HG03095 (cell line): ENCODE data around the gene ETV7.
A peak's percentile ranks its signal among the peaks of the same experiment; 100 is the strongest.
"Not testable (repeated sequence)": the region's sequence is repeated elsewhere in the genome, so short reads cannot be mapped to it uniquely, and the experiment has no call there.

ENCODE experiments used
- ATAC-seq: cut with Tn5 transposase; IDR thresholded peaks from one replicate; pipeline ENCODE4 v1.9.1; 2021; ENCODE audit warnings: moderate library complexity; ENCODE audit not compliant: unreplicated experiment

Gene ETV7

DNA sequence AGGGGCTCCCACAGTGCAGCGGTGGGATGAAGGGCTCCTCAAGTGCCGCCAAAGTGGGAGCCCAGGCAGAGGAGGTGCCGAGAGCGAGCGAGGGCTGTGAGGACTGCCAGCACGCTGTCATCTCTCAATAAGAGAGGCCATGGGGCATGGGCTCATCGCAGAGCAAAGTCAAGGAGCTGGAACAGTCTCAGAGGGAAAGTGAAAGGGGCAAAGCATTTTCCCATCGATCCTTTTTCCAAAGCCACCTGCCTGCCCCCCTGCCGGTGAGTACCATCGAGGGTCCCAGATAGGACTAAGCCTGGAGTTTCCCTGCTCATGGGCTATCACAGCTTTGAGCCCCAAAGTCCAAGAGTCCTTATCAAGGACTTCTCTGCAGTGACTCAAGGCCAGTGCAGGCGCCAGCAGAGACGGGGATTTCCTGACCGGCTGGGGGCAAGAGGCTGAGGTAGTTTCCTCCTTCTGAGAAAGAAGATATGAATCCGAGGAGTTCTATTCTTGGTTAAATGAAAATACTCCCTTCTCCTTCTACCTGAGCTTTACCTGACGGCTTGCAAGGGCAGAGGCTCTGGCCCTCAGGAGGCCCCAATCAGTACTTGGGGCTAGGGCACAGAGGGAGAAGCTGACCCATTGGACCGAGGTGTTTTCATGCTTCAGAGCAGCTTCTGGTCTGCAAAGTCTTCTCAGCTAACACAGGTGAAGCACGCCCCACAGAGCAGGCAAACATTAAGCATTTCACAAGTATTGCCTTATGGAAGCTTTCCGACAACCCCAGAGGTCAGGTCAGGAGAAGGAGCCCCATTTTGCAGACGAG lies 22.6 kb downstream of the ETV7 start:
- ATAC-seq, result peak; percentile 48

DNA sequence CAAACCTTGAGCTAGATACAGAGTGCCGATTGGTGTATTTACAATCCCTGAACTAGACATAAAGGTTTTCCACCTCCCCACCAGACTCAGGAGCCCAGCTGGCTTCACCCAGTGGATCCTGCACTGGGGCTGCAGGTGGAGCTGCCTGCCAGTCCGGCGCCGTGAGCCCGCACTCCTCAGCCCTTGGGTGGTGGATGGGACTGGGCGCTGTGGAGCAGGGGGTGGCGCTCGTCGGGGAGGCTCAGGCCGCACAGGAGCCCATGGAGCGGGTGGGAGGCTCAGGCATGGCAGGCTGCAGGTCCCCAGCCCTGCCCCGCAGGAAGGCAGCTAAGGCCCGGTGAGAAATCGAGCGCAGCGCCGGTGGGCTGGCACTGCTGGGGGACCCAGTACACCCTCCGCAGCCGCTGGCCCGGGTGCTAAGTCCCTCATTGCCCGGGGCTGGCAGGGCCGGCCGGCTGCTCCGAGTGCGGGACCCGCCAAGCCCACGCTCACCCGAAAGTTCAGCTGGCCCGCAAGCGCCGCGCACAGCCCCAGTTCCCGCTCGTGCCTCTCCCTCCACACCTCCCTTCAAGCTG lies 23.3 kb downstream of the ETV7 start:
- ATAC-seq, result not testable (repeated sequence)

DNA sequence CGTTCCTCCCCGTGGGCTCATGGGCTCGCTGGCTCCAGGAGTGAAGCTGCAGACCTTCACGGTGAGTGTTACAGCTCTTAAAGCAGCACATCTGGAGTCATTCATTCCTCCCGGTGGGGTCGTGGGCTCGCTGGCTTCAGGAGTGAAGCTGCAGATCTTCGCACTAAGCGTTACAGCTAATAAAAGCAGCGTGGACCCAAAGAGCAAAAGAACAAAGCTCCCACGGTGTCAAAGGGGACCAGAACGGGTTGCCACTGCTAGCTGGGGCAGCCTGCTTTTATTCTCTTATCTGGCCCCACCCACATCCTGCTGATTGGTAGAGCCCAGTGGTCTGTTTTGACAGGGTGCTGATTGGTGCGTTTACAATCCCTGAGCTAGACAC lies 24.1 kb downstream of the ETV7 start:
- ATAC-seq, result not testable (repeated sequence)

DNA sequence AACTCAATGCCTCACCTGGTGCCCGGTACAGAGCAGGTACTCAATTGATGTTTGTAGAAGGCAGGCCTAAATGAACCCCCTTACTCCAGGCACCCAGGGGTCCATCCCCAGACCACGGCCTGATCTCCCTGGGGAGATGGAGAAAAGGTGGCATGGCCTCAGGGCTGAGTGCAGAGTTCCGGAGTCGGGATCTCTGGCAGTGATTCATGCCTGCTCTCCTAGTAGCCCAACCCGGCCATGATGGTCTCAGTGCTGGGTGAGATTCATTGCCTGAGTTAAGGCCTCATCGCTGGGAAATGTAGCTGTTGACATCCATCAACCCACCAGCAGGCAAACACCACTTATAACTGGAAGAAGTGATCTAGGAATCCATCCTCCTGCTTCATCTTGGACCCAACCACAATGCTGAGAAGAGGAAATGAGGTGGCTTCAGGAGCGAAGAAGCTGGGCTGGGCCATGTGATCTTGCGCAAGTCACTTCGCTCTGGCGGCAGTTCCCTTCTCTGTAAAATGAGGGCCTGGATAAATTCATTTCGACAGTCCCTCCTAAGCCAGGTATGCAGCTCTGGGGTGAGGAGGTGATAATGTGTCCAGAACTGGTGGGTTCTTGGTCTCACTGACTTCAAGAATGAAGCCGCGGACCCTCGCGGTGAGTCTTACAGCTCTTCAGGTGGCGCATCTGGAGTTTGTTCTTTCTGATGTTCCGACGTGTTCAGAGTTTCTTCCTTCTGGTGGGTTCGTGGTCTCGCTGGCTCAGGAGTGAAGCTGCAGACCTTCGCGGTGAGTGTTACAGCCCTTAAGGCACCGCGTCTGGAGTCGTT lies 24.7 kb downstream of the ETV7 start:
- no peak for ATAC-seq

DNA sequence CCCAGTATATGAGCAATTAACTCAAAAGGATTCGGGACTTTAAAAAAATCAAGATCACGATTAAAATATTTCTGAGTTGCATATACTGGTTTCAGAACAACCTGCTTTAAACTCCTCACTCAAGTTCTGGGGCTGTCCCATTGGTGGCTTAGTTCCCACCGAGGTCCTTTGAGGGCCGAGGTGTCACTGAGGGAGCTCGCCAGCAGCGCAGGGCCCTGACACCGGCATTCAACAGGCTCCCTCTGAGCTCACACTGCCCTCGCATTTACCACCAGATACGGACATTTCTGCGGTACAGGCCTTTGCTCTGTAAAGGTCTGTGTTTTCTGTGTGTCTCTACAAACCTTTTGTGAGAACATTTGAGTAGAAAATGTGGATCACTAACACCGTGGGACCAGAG lies 26.4 kb downstream of the ETV7 start:
- ATAC-seq, result no peak

DNA sequence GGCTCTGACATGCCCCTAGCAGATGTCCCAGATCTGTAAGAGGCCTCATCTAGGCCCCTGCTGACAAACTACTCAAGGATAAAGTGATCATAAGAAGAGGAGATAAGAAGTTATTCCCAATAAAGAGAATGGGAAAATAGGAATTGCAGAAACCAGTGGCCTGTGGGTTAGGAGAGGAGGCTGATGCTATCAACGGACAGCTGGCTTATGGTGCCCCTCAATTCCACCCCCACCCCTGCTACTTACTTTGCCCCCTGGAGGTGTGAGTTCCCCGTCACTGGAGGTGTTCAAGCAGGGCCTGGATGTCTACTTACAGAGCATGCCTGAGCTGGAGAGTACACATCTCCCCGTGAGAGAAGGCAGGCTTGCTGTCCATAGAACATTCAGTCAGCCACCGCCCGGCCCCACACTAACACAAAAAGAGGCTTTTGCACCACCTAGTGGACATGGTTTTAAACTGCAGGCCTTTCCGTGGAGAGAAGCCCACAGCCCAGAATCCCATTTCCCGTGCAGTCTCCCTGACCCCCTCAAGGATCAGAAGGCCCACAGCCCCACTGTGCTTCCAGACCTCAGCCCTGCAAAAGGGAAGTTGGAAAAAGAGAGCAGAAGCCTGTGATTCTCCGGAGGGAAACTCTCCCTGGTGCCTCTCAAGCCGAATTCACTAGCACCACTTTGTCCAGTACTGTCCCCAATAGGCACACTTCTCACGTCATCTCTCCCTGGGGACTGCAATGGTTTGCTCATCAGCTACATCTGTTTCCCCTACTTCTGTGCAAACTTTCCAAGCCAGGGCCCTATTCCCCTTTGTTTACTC lies 27.0 kb downstream of the ETV7 start:
- ATAC-seq, result no peak

DNA sequence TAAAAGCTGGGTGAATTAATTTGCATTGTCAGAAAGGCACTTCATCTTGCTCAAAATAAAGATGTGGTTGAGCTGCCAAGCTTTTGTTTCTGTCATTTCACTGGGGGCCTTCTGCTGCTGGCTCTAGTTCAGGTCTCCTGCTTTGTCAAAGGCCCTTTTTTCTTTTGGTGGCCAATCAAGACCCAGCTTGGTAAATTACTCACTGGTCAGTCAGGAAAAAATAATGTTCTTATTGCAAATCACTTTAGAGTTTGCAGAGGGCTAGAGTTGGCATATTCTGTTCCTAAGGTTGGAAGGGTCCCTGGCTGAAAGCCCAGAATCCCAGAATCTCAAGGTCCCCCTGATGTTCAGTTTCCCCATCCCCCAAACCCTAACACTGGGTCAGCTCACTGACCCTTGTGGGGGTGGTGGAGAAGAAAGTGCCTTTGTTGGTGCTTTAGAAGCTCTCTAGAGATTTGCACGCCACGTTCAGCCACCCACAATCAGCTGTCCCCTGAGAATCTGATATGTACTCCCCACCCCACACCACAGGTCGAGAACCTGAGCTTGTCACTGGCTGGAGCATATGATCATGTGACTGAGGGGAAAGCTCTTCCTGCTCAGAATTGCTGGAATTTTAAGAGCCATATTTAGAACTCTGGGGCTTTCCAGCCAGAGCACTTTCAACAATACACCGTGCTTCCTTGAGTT lies 29.1 kb downstream of the ETV7 start:
- ATAC-seq, result no peak

DNA sequence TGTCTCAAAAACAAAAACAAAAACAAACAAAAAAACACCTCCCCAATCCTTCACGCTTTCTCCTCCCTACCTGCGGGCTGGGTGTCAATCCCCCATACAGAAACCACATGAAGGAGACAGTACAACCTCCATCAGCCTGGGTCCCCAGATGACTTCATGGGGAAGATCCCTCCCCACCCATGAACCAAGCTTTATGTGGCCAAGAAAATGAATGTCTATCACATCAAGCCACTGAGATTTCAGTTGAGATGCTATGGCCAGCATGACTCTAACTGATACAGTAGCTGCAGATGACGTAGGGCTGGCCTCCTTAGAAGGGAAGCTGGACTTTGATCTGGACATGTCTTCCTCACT lies 29.6 kb downstream of the ETV7 start:
- ATAC-seq, result no peak

DNA sequence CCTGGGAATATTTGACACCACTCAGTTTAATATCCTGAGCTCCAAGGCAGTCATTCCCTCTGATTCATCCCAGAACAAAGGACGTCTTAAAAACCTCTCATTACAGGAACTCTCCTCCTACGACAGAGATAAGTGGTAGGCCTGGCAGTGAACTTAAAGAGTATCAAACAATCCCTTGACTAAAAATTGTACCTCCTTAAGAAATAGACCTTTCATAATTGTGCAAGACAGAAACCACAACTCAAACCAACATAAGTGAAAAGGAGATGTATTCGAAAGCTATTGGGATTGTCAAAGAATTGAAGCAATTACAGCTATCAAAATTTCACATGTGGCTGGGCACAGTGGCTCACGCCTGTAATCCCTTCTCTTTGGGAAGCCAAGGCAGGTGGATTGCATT lies 31.6 kb downstream of the ETV7 start:
- ATAC-seq, result no peak

DNA sequence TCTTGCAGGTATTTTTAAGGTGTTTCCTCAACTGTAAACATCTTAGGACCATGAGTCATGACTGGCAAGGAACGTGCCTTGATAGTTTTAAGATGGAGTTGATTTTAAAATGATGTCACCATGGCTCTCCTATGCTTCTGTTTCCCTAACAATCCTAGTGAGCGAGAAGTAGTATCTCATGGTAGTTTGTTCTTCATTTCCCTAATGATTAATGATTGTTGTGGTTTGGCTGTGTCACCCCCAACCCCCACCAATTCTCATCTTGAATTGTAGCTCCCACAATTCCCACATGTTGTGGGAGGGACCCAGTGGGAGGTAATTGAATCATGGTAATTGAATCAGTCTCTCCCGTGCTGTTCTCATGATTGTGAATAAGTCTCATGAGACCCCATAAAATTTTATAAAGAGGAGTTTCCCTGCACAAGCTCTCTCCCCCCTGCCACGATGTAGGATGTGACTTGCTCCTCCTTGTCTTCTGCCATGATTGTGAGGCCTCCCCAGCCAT lies 34.0 kb downstream of the ETV7 start:
- ATAC-seq, result no peak

DNA sequence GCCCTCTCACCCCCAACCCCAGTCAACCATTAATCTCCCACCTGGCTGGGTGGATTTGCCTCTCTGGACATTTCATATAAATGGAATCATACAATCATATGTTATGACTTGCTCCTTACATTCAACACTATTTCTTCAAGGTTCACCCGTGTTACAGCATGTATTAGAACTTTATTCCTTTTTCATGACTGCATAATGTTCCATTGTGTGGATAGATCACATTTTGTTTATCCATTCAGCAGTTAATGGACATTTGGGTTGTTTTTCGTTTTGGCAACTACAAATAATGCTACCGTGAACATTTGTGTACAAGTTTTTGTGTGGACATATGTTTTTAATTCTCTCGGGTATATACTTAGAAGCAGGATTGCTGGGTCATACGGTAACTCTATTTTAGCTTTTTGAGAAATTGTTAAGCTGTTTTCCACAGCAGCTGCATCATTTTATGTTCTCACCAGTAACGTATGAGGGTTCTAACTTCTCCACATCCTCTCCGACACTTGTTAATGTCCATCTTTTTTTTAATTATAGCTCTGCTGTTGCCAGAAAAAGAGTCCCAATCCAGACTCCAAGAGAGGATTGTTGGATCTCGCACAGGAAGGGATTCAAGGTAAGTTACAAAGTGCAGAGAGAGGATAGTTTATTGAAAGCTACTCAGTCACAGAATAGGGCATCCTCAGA lies 34.9 kb downstream of the ETV7 start:
- no peak for ATAC-seq

DNA sequence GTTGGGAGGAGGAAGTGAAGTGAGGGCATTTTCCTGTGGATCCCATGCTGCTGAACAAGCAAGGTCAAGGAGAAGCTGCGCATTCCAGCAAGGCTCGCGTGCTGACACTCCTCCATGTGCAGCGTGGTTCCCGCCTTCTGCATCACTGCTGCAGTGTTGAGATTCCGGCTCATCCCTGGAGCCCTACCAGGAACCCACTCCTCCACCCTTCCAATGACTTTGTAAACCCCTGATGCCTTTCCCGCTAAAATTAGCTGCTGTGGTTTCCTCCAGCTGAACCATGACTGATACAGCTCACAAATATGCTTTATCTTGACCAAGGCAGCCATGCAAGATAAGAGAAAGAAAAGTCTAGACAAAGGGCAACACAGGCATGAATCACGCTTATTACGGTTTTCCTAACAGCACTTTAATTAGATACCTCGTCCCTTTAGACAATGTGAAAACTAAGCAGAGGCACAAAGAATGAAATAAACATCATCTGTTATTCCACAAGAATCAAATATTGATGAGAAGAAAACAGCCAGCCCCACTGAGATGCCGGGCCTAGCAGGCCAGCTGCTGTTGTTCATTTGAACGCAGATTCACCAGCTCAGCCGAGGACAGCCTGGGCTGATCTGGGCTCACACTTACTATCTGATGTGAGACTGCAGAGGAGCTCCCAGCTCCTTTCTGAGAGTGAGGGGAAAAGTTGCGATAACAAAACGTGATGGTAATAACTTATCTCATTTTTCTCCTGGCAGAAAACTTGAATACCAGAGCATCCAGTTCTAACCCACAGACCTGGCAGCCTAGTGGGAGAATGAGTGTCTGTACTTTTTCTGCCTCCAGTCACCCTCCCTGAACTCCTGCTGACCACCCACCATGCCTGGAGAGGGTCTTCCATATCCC lies 36.5 kb downstream of the ETV7 start:
- no peak for ATAC-seq

DNA sequence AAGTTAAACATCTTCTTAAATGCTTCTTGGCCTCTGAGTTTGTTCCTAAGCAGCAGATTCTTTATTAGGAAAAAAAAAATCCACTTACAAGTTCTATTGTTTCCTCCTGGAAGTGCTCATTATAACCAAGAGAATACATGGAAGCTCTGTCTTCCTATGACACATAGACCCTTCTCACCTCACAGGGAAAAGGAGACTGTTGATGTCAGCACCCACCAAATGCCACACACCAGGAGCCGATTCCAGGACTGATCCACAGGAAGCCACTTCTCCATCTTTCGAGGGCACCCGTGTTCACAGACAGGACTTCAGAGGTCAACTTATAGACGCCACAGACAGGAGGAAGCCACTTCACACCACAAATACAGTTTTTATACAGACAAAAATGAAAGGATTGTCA lies 37.4 kb downstream of the ETV7 start:
- no peak for ATAC-seq

DNA sequence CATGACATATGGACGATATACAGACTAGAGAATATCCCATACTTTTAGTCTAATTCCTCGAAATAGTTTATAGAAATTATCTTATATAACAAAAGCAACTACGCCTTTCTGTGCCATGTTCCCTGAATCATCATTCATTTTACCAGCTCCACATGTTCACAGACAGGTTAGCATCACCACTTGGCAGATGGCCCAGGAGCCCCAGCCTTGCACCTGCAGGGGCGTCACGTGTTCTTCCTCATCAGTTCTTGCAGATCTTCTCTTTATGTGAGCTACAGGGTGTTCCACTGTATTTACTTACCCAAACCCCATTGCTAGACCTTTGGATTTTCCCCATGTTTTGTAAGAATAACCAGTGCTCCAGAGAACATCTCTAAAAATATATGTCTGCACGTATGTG lies 38.2 kb downstream of the ETV7 start:
- no peak for ATAC-seq

DNA sequence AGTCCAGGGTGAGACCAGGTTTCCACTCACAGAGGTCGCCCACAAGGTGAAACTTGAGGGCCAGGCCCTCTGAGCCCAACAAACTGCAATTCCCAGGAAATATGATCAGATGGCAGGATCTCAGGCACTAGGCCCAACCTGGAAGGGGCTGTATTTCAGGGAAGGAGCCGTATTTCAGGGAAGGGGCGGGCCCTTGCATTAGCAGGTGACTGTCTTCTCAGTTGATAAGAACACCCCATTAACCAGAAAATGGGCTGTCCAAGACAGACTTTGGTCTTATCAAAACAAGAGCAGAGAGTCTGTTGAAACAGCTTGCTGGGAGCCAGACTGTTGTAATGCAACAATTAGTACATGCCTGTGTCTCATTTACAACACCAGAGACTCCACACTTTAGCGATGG lies 39.8 kb downstream of the ETV7 start:
- ATAC-seq, result no peak

DNA sequence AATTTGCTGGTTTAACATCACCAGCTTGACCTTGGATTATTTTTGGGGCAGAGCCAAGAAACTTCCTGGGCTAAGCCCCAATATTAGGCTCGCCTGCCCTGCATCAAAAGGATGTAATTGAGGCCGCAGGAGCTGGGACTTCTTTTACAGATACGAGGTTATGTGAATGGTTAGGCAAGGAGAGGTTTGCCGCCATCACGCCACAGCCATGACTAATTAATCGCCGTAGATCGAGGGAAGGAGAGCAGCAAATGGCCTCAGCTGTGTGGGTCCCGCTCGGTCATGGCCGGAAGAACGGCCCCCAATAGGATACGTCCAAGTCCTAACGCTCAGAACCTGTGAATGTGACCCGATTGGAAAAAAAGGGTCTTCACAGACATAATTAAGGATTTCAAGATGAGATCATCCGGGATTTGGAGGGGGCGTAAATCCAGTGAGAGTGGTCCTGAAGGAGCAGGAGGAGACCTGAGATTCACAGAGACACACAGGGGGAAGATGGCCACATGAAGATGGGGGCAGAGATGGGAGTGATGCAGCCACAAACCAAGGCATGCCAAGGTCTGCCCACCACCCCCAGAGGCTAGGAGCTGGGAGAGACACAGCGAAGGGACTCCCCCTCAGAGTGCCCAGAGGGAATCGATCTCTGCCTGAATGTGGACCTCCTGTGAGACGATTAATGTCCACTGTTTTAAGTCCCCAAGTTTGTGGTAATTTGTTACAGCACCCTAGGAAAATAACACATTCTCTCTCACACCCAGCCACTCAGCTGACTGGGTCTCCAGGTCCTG lies 40.8 kb downstream of the ETV7 start:
- no peak for ATAC-seq

DNA sequence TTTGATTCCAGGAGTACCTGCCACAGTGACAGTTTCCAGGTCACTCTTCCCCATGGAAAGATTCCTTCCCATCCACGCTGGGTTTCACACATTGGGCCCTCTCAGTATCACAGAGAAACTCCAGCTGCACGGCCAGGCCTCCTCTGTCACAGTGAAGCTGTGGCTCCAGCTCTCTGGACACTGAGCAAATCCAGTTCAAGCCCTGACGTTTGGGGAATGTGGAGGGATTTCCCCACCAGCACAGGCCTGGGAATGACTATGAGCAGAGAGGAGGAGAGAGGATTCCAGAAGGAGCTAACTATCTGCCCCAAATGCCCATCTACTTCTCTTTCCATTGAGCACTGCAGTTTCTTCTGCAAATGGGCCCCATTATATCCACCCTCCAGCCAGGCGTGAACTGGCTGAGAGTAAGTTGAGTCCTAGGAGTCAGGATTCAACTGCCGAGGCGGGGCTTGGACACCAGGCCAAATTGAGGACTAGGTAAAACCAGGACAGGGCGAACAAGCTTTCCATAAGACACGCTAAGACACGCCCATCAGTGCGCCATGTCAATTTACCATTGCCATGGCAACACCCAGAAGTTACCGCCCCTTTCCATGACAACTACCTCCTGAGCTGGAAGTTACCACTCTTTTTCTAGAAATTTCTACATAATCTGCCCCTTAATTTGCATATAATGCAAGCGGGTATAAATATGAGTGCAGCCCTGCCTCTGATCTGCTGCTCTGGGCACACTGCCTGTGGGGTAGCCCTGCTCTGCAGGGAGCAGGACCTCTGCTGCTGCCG lies 41.6 kb downstream of the ETV7 start:
- no peak for ATAC-seq
